22Rv1 (cell line): Measurements from ENCODE around the gene IMPA2.

ENCODE experiments used
- ZFX ChIP-seq: fragments of 450-650 bp; IDR thresholded peaks from 2 replicates; pipeline ENCODE4 v1.6.1; 2017; ENCODE audit warnings: antibody characterized with exemption, borderline replicate concordance
- TF ChIP-seq, protein P1 (sequence below): fragments of 450-650 bp; IDR thresholded peaks from 2 replicates; pipeline ENCODE4 v1.5.1; 2017; ENCODE audit warnings: mild to moderate bottlenecking

DNA sequence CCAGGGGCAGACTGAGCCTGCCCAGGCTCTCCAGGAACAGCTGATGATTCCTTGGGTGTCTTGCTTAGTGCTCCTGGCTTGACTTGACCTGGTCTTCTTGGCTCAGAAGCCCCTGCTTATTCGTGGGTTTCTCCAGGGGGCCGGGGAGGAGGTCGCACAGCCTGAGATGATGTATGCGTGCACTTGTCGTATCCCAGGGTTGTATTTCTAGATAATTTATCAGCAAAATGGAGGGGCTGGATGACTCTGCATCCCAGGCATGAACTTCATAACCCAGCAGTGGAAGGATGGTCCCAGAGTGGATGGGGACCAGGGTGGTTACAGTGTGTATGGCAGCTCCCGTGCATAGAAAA lies 25.2 kb downstream of the IMPA2 start:
- TF ChIP-seq, protein P1, sequence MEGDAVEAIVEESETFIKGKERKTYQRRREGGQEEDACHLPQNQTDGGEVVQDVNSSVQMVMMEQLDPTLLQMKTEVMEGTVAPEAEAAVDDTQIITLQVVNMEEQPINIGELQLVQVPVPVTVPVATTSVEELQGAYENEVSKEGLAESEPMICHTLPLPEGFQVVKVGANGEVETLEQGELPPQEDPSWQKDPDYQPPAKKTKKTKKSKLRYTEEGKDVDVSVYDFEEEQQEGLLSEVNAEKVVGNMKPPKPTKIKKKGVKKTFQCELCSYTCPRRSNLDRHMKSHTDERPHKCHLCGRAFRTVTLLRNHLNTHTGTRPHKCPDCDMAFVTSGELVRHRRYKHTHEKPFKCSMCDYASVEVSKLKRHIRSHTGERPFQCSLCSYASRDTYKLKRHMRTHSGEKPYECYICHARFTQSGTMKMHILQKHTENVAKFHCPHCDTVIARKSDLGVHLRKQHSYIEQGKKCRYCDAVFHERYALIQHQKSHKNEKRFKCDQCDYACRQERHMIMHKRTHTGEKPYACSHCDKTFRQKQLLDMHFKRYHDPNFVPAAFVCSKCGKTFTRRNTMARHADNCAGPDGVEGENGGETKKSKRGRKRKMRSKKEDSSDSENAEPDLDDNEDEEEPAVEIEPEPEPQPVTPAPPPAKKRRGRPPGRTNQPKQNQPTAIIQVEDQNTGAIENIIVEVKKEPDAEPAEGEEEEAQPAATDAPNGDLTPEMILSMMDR = no peak
- TF ChIP-seq ZFX = no peak
